HCT116 (cell line): Measurements from ENCODE around the gene SMARCAL1. TPM values are rescaled to one million over a fixed set of nuclear protein-coding genes. Genes with fewer than 3 reads are reported as not detected.

Experiments used
- ATAC-seq: fragments of 200-7000 bp; cut with Tn5 transposase; 2 replicates; pipeline ENCODE4 v1.9.1; 2020; ENCODE audit warnings: mild to moderate bottlenecking, moderate library complexity
- BruUV-seq: library from RNA; stranded (reverse); fragments of 400-500 nt; replicated peaks from 2 replicates; lab custom pipeline; 2021; lab: Mats Ljungman, UMichigan
- CTCF ChIA-PET: fragments of 300-600 bp; sonication (Branson Sonifier 250); formaldehyde crosslinking; loops from one replicate; lab custom pipeline; 2021; ENCODE audit warnings: antibody characterized with exemption; lab: Charles Lee
- POLR2A ChIA-PET: fragments of 300-600, 350-600 bp; sonication (Branson Sonifier 250); formaldehyde crosslinking; loops from one replicate; lab custom pipeline; 2021; ENCODE audit warnings: antibody characterized with exemption; lab: Charles Lee
- RAD21 ChIA-PET, 2 experiments: fragments of 300-600 bp; sonication (Branson Sonifier 250); formaldehyde crosslinking; loops; one replicate each; lab custom pipeline; 2023; ENCODE audit warnings: low total read pairs in 2 of 2; ENCODE audit not compliant: uncharacterized antibody in 2 of 2, unreplicated experiment in 2 of 2, low non-redundant PET in 1 of 2; lab: Charles Lee
- DNase-seq: peaks from one replicate; pipeline ENCODE4 v3.0.0-alpha.2; 2010; ENCODE audit warnings: low read depth, low spot score
- H2AFZ ChIP-seq: fragments of 200-600 bp; shearing (Covaris generic), sonication (generic); 2 replicates; pipeline ENCODE4 v1.6.1; 2017; ENCODE audit warnings: low read depth, mixed run types, mixed read lengths, antibody characterized with exemption, low read length; ENCODE audit not compliant: poor library complexity, severe bottlenecking
- H3K27ac ChIP-seq: 2 replicates; pipeline ENCODE4 v1.5.1; 2012; ENCODE audit warnings: low read depth, low read length
- H3K27me3 ChIP-seq: fragments of 200-600 bp; sonication (generic); 2 replicates; pipeline ENCODE4 v1.6.1; 2016; ENCODE audit warnings: mixed run types, low read length, mixed read lengths; ENCODE audit not compliant: insufficient read depth
- H3K36me3 ChIP-seq, 2 experiments: fragments of 200-500 bp in 1 of 2; fragments of 200-600 bp in 1 of 2; sonication (Bioruptor generic) in 1 of 2; sonication (generic) in 1 of 2; 2 replicates each; pipeline versions ENCODE4 v1.5.1 to v1.6.1; 2014 to 2016; ENCODE audit warnings: low read length in 2 of 2, inconsistent platforms in 1 of 2, mixed read lengths in 1 of 2, mixed run types in 1 of 2; ENCODE audit not compliant: insufficient read depth in 2 of 2, control insufficient read depth in 1 of 2
- H3K4me1 ChIP-seq, 2 experiments: fragments of 200-600 bp in 1 of 2; sonication (generic) in 1 of 2; 2 replicates each; pipeline versions ENCODE4 v1.5.1 to v1.6.1; 2012 to 2017; ENCODE audit warnings: low read length in 2 of 2, inconsistent platforms in 1 of 2, mild to moderate bottlenecking in 1 of 2, mixed read lengths in 1 of 2, mixed run types in 1 of 2, moderate library complexity in 1 of 2; ENCODE audit not compliant: insufficient read depth in 2 of 2, control insufficient read depth in 1 of 2
- H3K4me2 ChIP-seq: fragments of 200-600 bp; sonication (generic); 2 replicates; pipeline ENCODE4 v1.6.1; 2017; ENCODE audit warnings: mixed run types, low read length, mixed read lengths
- H3K4me3 ChIP-seq, 2 experiments: fragments of 200-600 bp in 1 of 2; sonication (generic) in 1 of 2; replicated peaks in 1 of 2; 2 replicates each; pipeline ENCODE4 v1.5.1; 2011 to 2016; ENCODE audit warnings: low read length in 2 of 2, control low read depth in 1 of 2, low read depth in 1 of 2, mild to moderate bottlenecking in 1 of 2, mixed read lengths in 1 of 2, mixed run types in 1 of 2
- H3K79me2 ChIP-seq: fragments of 200-600 bp; sonication (generic); 2 replicates; pipeline ENCODE4 v1.6.1; 2017; ENCODE audit warnings: mild to moderate bottlenecking, mixed run types, low read length, moderate library complexity, mixed read lengths; ENCODE audit not compliant: insufficient read depth
- H3K9ac ChIP-seq: fragments of 200-600 bp; sonication (generic); 2 replicates; pipeline ENCODE4 v1.6.1; 2016; ENCODE audit warnings: low read length, mixed read lengths
- H3K9me2 ChIP-seq: fragments of 200-600 bp; sonication (generic), shearing (Covaris generic); 2 replicates; pipeline ENCODE4 v1.6.1; 2017; ENCODE audit warnings: mixed run types, mild to moderate bottlenecking, moderate library complexity; ENCODE audit not compliant: insufficient read depth
- H3K9me3 ChIP-seq, 2 experiments: fragments of 200-500 bp in 1 of 2; fragments of 200-600 bp in 1 of 2; sonication (Bioruptor generic) in 1 of 2; sonication (generic) in 1 of 2; 2 replicates each; pipeline ENCODE4 v1.6.1; 2014 to 2017; ENCODE audit warnings: low read length in 2 of 2, mixed read lengths in 2 of 2, inconsistent platforms in 1 of 2, low read depth in 1 of 2, mild to moderate bottlenecking in 1 of 2, mixed run types in 1 of 2, moderate library complexity in 1 of 2; ENCODE audit not compliant: control insufficient read depth in 1 of 2, insufficient read depth in 1 of 2
- H4K20me1 ChIP-seq: fragments of 200-600 bp; sonication (generic), shearing (Covaris generic); 2 replicates; pipeline ENCODE4 v1.6.1; 2017; ENCODE audit warnings: mixed run types, mild to moderate bottlenecking, moderate library complexity; ENCODE audit not compliant: insufficient read depth
- CBX3 ChIP-seq: IDR thresholded peaks from 2 replicates; pipeline ENCODE4 v1.6.1; 2012; ENCODE audit warnings: low read depth
- ELF1 ChIP-seq: IDR thresholded peaks from 2 replicates; pipeline ENCODE4 v1.6.1; 2012; ENCODE audit warnings: low read depth, borderline replicate concordance
- EZH2 ChIP-seq: fragments of 200-600 bp; sonication (generic); IDR thresholded peaks from 2 replicates; pipeline ENCODE4 v1.6.1; 2017; ENCODE audit warnings: antibody characterized with exemption, mixed run types
- EZH2phosphoT487 ChIP-seq: fragments of 200-600 bp; IDR thresholded peaks from 2 replicates; pipeline ENCODE4 v1.6.1; 2018; ENCODE audit warnings: antibody characterized with exemption, borderline replicate concordance
- JUND ChIP-seq: IDR thresholded peaks from 2 replicates; pipeline ENCODE4 v1.6.1; 2012
- MAX ChIP-seq: IDR thresholded peaks from 2 replicates; pipeline ENCODE4 v1.6.1; 2012
- POLR2A ChIP-seq: IDR thresholded peaks from 2 replicates; pipeline ENCODE4 v1.7.0; 2011; ENCODE audit warnings: borderline replicate concordance; ENCODE audit not compliant: insufficient read depth, insufficient read length; ENCODE audit errors: extremely low read depth
- POLR2AphosphoS5 ChIP-seq: IDR thresholded peaks from 2 replicates; pipeline ENCODE4 v1.6.1; 2011; ENCODE audit warnings: mild to moderate bottlenecking, low read depth, low read length, moderate library complexity
- RAD21 ChIP-seq: IDR thresholded peaks from 2 replicates; pipeline ENCODE4 v1.6.1; 2012; ENCODE audit warnings: low read depth, mild to moderate bottlenecking
- SIN3A ChIP-seq: IDR thresholded peaks from 2 replicates; pipeline ENCODE4 v1.6.1; 2012; ENCODE audit warnings: low read depth
- SP1 ChIP-seq: IDR thresholded peaks from 2 replicates; pipeline ENCODE4 v1.6.1; 2012; ENCODE audit warnings: low read depth
- SRF ChIP-seq: IDR thresholded peaks from 2 replicates; pipeline ENCODE4 v1.6.1; 2012; ENCODE audit warnings: low read depth
- TCF7L2 ChIP-seq: IDR thresholded peaks from 2 replicates; pipeline ENCODE4 v1.7.0; 2011; ENCODE audit warnings: borderline replicate concordance, inconsistent platforms; ENCODE audit not compliant: insufficient read depth, insufficient read length; ENCODE audit errors: extremely low read depth
- intact Hi-C: fragments of 100-400 bp; cut with micrococcal nuclease; formaldehyde crosslinking; loops from 2 replicates; pipeline ENCODE4 v1.10.0; 2022
- total RNA-seq: library from RNA; stranded (reverse); gene quantifications from one replicate; pipeline ENCODE4 v1.2.1, GENCODE V29; 2021; ENCODE audit not compliant: unreplicated experiment
- TF ChIP-seq, protein P1 (sequence below): IDR thresholded peaks from 2 replicates; pipeline ENCODE4 v1.6.1; 2012
- TF ChIP-seq, protein P2 (sequence below), 3 experiments: fragments of 200-600 bp in 1 of 3; sonication (generic) in 1 of 3; IDR thresholded peaks in 2 of 3; conservative IDR thresholded peaks in 1 of 3; 2 replicates each; pipeline ENCODE4 v1.5.1; 2012 to 2017; ENCODE audit warnings: low read depth in 2 of 3, low read length in 2 of 3, antibody characterized with exemption in 1 of 3, borderline replicate concordance in 1 of 3, control low read depth in 1 of 3, mild to moderate bottlenecking in 1 of 3, mixed read lengths in 1 of 3, mixed run types in 1 of 3, moderate library complexity in 1 of 3; ENCODE audit not compliant: insufficient read depth in 1 of 3

The SMARCAL1 gene
- total RNA-seq, 1 experiment from 2014 or later = 18.0 TPM

DNA sequence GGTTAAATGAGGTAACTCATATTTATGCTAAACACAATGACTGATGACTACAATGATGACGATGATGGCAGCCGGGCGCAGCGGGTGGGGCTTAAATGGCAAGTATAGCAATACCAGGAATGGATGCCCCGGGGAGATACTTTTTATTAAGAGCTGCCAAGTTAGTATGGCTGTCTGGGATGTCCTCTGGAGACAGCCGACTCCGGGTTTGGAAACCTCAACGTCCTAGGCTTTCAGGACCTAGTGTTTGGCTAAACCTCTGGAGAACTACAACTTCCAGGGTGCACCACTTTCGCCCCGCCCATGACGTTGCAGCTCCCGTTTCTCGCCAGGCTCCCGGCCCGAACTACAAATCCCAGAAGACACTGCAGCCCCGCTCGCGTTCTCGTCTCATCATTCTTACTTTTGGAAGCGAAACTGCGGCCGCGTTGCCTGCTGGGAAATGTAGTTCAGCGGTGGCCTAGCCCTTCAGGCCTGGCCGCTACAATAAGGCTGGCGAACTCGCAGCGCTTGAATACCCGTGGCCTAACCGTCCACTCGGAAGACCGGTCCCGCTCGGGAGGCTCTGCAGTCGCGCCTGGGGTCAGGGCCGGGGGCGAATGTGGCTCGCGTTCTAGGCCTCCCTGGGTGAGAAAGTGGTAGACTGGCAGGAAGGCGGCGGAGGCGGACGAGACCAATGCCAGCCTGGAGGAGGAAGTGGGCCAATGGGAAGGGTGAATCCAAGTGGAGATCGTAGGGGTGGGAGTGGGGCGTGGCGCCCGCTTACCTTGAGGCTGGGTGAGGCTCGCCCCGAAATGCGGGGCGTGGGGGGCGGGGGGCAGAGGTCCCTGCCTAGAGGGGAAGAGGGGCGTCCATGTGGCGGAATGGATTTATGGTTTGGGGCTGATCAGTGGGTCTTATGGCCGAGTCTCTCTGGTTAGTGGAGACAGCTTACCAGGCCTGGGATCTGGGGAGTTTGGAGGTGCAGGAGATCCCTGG is at the start of gene SMARCAL1 (continued):
- no peak for TF ChIP-seq CBX3
- no peak for TF ChIP-seq SIN3A
- TF ChIP-seq, protein P1, sequence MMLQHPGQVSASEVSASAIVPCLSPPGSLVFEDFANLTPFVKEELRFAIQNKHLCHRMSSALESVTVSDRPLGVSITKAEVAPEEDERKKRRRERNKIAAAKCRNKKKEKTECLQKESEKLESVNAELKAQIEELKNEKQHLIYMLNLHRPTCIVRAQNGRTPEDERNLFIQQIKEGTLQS = no peak
- TF ChIP-seq SP1 = peak; percentile 88
- TF ChIP-seq POLR2A = peak; percentile 14
- TF ChIP-seq ELF1 = peak; percentile 51; the same call in 1 of the 2 replicates
- peak; percentile 51; the same call in 1 of the 2 replicates for TF ChIP-seq JUND
- no peak for TF ChIP-seq RAD21
- TF ChIP-seq POLR2AphosphoS5 = peak; percentile 75

GRCh38 chr2:216362730-216363129 is 49.6 kb upstream of the SMARCAL1 start:
- TF ChIP-seq JUND = no peak
- no peak for TF ChIP-seq POLR2AphosphoS5
- TF ChIP-seq, protein P2, sequence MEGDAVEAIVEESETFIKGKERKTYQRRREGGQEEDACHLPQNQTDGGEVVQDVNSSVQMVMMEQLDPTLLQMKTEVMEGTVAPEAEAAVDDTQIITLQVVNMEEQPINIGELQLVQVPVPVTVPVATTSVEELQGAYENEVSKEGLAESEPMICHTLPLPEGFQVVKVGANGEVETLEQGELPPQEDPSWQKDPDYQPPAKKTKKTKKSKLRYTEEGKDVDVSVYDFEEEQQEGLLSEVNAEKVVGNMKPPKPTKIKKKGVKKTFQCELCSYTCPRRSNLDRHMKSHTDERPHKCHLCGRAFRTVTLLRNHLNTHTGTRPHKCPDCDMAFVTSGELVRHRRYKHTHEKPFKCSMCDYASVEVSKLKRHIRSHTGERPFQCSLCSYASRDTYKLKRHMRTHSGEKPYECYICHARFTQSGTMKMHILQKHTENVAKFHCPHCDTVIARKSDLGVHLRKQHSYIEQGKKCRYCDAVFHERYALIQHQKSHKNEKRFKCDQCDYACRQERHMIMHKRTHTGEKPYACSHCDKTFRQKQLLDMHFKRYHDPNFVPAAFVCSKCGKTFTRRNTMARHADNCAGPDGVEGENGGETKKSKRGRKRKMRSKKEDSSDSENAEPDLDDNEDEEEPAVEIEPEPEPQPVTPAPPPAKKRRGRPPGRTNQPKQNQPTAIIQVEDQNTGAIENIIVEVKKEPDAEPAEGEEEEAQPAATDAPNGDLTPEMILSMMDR (IDR thresholded peaks at IDR 0.05 in 2 of 3, conservative IDR thresholded peaks at IDR 0.05 in 1 of 3; ENCODE audit: borderline replicate concordance in 1 of 3, insufficient read depth in 1 of 3, low read depth in 2 of 3, low read length in 2 of 3) = no peak
- no peak for TF ChIP-seq SRF
- TF ChIP-seq MAX = no peak
- TF ChIP-seq EZH2phosphoT487 = no peak
- no peak for TF ChIP-seq CBX3
- TF ChIP-seq SIN3A = no peak
- no peak for TF ChIP-seq EZH2
- no peak for TF ChIP-seq POLR2A
- TF ChIP-seq TCF7L2 = no peak
- H2AFZ ChIP-seq = no peak overlapping the region
- no peaks in the 10 kb centered on the region for H3K36me3 ChIP-seq
- RAD21 ChIA-PET = no interaction called here
- no peak for DNase-seq
- CTCF ChIA-PET = no interaction called here
- H3K79me2 ChIP-seq = no peaks in the 10 kb centered on the region
- BruUV-seq = no TSS peak
- H3K4me2 ChIP-seq = no peak overlapping the region
- no peaks in the 10 kb centered on the region for H4K20me1 ChIP-seq
- POLR2A ChIA-PET = no interaction called here
- intact Hi-C loops = no loop called here
- H3K27me3 ChIP-seq = peaks cover 99% of the 10 kb centered on the region
- H3K9ac ChIP-seq = no peak overlapping the region
- no peak overlapping the region for H3K4me3 ChIP-seq
- H3K27ac ChIP-seq = no peak overlapping the region
- H3K4me1 ChIP-seq = no peaks in the 10 kb centered on the region
- ATAC-seq = no peak
- H3K9me2 ChIP-seq = no peaks in the 10 kb centered on the region
- H3K9me3 ChIP-seq = no peaks in the 10 kb centered on the region
